Stimulated activated memory B cell treated with anti-CD40 and anti-IgM and Interleukin-4, amounts not matched to agents 10 μg/mL and 1 μg/mL and 100 μg/mL, for 72 hours (primary cell): ENCODE measurements around the gene HBG1.
"Not testable (repeated sequence)": the region's sequence is repeated elsewhere in the genome, so short reads cannot be mapped to it uniquely, and the experiment has no call there.

Source experiments
- ATAC-seq: fragments of 150-1000 bp; cut with Tn5 transposase; 2 replicates; pipeline ENCODE4 v1.10.0; 2021
- H3K27ac Mint-ChIP-seq: one replicate; pipeline ENCODE4 v1.8.0; 2022; ENCODE audit warnings: mild to moderate bottlenecking, mixed read lengths
- H3K27me3 Mint-ChIP-seq: one replicate; pipeline ENCODE4 v1.8.0; 2022; ENCODE audit warnings: mixed read lengths
- H3K36me3 Mint-ChIP-seq: one replicate; pipeline ENCODE4 v1.8.0; 2022; ENCODE audit warnings: mixed read lengths
- H3K4me1 Mint-ChIP-seq: one replicate; pipeline ENCODE4 v1.8.0; 2022; ENCODE audit warnings: mixed read lengths
- H3K4me3 Mint-ChIP-seq: one replicate; pipeline ENCODE4 v1.8.0; 2022; ENCODE audit warnings: mild to moderate bottlenecking, moderate library complexity, mixed read lengths
- H3K9me3 Mint-ChIP-seq: one replicate; pipeline ENCODE4 v1.8.0; 2022; ENCODE audit warnings: mixed read lengths

The HBG1 gene

DNA sequence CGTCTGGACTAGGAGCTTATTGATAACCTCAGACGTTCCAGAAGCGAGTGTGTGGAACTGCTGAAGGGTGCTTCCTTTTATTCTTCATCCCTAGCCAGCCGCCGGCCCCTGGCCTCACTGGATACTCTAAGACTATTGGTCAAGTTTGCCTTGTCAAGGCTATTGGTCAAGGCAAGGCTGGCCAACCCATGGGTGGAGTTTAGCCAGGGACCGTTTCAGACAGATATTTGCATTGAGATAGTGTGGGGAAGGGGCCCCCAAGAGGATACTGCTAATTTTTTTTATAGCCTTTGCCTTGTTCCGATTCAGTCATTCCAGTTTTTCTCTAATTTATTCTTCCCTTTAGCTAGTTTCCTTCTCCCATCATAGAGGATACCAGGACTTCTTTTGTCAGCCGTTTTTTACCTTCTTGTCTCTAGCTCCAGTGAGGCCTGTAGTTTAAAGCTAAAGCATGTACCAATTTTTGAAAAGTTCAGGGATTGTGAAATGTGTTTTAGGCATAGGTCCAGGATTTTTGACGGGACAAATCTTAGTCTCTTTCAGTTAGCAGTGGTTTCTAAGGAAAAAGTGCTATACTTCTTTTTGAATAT lies at the start of gene HBG1:
Gene HBG1 (minus strand): TSS at position 51 of the 590 bp plus-strand sequence. CDS start 53 bp downstream, outside the sequence.
- not testable (repeated sequence) for H3K36me3 Mint-ChIP-seq, H3K4me3 Mint-ChIP-seq, H3K27ac Mint-ChIP-seq, ATAC-seq, H3K9me3 Mint-ChIP-seq, H3K4me1 Mint-ChIP-seq
- peaks cover 16% of the 10 kb centered on the region for H3K27me3 Mint-ChIP-seq

DNA sequence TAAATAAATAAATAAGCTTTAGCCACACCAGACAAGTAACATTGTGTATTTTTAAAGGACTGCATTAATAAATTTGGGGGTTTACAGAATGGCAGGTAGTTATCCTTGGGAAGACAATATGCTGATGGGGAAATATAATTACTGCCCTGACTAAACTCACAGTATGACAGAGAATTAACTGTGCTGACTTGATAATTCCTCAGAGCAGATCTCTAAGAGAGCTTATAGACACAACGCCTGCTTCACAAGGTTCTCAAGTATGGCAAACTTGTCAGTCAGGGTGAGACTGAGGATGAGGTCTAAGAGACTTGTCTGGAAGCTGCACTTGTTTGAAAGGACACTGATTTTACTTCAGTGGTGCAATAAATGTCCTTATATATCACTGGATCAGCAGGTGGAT lies 48.8 kb upstream of the HBG1 start:
- no peak for ATAC-seq
- peaks cover 13% of the 10 kb centered on the region for H3K27me3 Mint-ChIP-seq
- H3K27ac Mint-ChIP-seq, result no peak overlapping the region
- H3K4me1 Mint-ChIP-seq, result no peaks in the 10 kb centered on the region
- no peaks in the 10 kb centered on the region for H3K9me3 Mint-ChIP-seq
- no peak overlapping the region for H3K4me3 Mint-ChIP-seq
- no peaks in the 10 kb centered on the region for H3K36me3 Mint-ChIP-seq

DNA sequence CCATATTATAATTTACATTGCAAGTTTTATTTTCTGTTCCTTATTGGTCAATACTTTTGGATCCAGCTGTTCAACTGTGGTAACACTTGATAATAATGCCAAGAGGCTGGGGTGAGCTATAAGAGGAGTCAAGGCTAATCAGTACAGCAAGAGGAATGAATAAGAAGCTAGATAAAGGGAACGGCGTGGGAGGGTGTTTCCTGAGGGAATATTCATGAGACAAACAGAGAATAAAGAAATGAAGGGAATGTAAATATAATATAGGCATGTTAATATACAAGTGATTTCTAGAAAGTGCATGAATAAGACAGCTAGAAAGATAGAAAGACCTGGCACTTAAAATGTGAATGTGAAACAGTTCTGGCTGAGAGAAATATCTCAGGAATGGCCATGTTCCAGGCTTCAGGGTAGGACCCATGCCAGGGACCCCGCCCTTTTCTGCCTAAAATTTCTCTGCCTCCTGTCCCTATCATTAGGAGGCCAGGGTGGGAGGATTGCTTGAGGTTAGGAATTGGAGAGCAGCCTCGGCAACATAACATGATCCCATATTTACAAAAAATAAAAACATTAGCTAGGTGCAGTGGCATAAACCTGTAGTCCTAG lies 48.2 kb upstream of the HBG1 start:
- H3K36me3 Mint-ChIP-seq, result no peaks in the 10 kb centered on the region
- no peak overlapping the region for H3K27ac Mint-ChIP-seq
- no peak for ATAC-seq
- H3K27me3 Mint-ChIP-seq, result peaks cover 13% of the 10 kb centered on the region
- no peak overlapping the region for H3K4me3 Mint-ChIP-seq
- peaks cover 3% of the 10 kb centered on the region for H3K9me3 Mint-ChIP-seq
- H3K4me1 Mint-ChIP-seq, result no peaks in the 10 kb centered on the region

DNA sequence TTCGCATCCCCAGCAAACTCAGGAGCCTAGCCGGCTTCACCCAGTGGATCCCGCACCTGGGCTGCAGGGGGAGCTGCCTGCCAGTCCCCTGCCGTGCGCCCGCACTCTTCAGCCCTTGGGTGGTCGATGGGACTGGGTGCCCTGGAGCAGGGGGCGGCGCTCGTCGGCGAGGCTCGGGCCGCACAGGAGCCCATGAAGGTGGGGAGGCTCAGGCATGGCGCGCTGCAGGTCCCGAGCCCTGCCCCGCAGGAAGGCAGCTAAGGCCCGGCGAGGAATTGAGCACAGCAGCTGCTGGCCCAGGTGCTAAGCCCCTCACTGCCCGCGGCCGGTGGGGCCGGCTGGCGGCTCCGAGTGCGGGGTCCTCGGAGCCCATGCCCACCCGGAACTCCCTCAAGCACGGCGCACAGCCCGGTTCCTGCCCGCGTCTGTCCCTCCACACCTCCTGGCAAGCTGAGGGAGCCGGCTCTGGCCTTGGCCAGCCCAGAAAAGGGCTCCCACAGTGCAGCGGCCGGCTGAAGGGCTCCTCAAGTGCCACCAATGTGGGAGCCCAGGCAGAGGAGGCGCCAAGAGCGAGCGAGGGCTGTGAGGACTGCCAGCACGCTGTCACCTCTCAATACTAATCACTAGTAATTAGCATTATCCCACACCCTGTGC lies 44.8 kb upstream of the HBG1 start:
- H3K27ac Mint-ChIP-seq, H3K4me1 Mint-ChIP-seq, ATAC-seq, H3K9me3 Mint-ChIP-seq, H3K4me3 Mint-ChIP-seq, H3K36me3 Mint-ChIP-seq: not testable (repeated sequence)
- peaks cover 13% of the 10 kb centered on the region for H3K27me3 Mint-ChIP-seq

DNA sequence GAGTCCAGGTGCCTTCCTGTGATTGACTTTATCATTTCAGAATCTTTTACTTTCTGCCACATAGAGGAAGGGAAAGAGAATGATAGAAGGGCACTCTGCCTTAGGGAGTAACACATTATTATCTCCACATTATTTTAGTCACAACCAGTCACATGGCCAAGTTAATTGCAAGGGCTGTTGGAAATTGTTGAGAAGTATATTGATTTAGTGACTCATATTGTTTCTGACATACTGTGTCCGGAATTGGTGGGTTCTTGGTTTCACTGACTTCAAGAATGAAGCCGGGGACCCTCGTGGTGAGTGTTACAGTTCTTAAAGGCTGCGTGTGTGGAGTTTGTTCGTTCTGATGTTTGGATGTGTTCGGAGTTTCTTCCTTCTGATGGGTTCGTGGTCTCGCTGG lies 43.4 kb upstream of the HBG1 start:
- Mint-ChIP-seq H3K27ac (no peak overlapping the region), H3K36me3 (no peaks in the 10 kb centered on the region), H3K9me3 (peaks cover 3% of the 10 kb centered on the region)

DNA sequence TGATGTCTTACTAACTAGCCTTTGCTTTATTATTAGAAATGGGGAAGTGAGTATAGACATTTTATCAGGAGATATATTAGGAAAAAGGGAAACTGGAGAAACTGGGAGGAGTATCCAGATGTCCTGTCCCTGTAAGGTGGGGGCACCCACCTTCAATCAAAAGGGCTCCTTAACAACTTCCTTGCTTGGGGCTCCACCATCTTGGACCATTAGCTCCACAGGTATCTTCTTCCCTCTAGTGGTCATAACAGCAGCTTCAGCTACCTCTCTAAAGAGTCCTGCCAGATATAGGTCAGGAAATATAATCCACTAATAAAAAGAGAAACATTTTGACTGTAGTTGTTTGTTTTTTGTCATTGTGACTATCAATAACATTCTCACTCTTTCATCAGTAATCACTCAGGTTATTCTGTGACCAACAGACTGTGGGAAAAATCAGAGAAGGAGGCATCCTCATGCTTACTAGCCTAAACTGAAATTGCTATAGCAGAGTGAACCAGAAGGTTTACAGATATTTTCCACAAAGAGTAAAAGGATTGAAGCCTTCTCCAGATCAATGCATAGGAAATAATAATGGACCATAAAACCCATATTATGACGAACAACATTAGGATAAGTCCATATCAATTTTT lies 41.7 kb upstream of the HBG1 start:
- no peaks in the 10 kb centered on the region for H3K27me3 Mint-ChIP-seq
- H3K27ac Mint-ChIP-seq, result no peak overlapping the region
- peaks cover 3% of the 10 kb centered on the region for H3K9me3 Mint-ChIP-seq
- H3K4me1 Mint-ChIP-seq, result no peaks in the 10 kb centered on the region
- no peaks in the 10 kb centered on the region for H3K36me3 Mint-ChIP-seq
- no peak overlapping the region for H3K4me3 Mint-ChIP-seq
- no peak for ATAC-seq

More for the DNA sequence above, 43.4 kb upstream of the HBG1 start:
- Mint-ChIP-seq H3K27me3 (peaks cover 12% of the 10 kb centered on the region), H3K4me3 (no peak overlapping the region), H3K4me1 (no peaks in the 10 kb centered on the region)
- ATAC-seq, result no peak

DNA sequence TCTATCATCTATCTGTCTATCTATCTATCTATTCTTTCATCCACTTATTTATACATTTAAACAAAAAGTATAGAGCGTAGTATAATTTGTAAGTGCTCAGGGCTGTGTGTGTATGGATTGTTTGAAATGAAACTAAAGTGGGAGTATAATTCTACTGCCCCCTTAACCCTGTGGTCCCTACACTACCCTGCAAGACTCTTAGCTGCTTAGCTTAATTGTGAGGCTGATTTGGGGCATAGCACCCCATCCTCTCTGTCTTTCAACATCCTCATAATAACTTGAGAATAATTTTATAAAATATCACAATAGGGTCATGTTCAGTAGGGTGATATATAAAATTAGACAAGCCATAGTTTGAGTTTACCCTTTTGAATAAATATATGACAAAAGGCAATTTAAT lies 40.4 kb upstream of the HBG1 start:
- ATAC-seq, result no peak
- no peaks in the 10 kb centered on the region for H3K4me1 Mint-ChIP-seq
- H3K36me3 Mint-ChIP-seq, result no peaks in the 10 kb centered on the region
- no peak overlapping the region for H3K4me3 Mint-ChIP-seq
- peaks cover 3% of the 10 kb centered on the region for H3K9me3 Mint-ChIP-seq
- no peaks in the 10 kb centered on the region for H3K27me3 Mint-ChIP-seq
- H3K27ac Mint-ChIP-seq, result no peak overlapping the region

DNA sequence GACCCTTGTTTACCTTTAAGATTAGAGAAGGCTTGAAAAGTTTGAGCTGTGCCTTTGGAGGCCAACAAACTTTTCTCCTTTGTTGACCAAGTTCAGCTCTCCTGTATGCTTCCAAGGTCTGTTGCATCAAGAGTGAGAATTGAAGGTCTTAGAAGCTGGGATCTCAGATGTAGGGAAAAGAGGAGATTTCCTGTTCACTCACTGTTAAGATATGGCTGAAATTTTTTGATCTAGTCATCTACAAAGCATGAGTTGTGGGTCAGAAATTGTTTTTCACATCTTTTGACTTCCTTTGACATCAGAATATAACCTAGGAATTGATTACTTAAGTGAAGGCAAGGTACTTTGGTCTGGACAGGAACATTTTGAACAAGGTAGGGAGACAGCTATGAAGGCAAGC lies 40.0 kb upstream of the HBG1 start:
- no peaks in the 10 kb centered on the region for H3K36me3 Mint-ChIP-seq
- no peaks in the 10 kb centered on the region for H3K27me3 Mint-ChIP-seq
- H3K27ac Mint-ChIP-seq, result no peak overlapping the region
- peaks cover 3% of the 10 kb centered on the region for H3K9me3 Mint-ChIP-seq
- H3K4me3 Mint-ChIP-seq, result no peak overlapping the region
- ATAC-seq, result no peak
- no peaks in the 10 kb centered on the region for H3K4me1 Mint-ChIP-seq

DNA sequence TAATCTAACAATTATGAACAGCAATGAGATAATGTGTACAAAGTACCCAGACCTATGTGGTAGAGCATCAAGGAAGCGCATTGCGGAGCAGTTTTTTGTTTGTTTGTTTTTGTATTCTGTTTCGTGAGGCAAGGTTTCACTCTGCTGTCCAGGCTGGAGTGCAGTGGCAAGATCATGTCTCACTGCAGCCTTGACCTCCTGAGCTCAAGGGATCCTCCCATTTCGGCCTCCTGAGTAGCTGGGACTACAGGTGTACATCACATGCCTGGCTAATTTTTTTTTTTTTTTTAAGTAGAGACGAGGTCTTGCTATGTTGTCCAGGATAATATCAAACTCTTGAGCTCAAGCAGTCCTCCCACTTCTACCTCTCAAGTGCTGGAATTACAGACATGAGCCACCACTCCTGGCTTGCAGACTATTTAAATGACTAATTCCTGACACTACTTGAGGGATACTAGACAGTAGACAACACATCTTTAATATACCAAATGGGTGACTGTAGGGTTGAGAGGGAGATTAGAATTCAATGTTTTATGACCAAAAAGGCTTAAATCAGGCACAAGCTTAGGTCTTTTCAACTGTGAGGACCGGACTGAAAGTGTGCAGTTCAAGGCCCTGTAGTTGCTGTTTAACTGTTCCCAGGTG lies 39.4 kb upstream of the HBG1 start:
- Mint-ChIP-seq H3K4me3 (no peak overlapping the region), H3K27me3 (no peaks in the 10 kb centered on the region), H3K27ac (no peak overlapping the region), H3K36me3 (no peaks in the 10 kb centered on the region), H3K9me3 (peaks cover 3% of the 10 kb centered on the region), H3K4me1 (no peaks in the 10 kb centered on the region)
- no peak for ATAC-seq

DNA sequence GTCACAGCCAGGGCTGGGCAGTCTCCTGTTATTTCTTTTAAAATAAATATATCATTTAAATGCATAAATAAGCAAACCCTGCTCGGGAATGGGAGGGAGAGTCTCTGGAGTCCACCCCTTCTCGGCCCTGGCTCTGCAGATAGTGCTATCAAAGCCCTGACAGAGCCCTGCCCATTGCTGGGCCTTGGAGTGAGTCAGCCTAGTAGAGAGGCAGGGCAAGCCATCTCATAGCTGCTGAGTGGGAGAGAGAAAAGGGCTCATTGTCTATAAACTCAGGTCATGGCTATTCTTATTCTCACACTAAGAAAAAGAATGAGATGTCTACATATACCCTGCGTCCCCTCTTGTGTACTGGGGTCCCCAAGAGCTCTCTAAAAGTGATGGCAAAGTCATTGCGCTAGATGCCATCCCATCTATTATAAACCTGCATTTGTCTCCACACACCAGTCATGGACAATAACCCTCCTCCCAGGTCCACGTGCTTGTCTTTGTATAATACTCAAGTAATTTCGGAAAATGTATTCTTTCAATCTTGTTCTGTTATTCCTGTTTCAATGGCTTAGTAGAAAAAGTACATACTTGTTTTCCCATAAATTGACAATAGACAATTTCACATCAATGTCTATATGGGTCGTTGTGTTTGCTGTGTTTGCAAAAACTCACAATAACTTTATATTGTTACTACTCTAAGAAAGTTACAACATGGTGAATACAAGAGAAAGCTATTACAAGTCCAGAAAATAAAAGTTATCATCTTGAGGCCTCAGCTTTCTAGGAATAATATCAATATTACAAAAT lies 38.6 kb upstream of the HBG1 start:
- Mint-ChIP-seq H3K36me3 (no peaks in the 10 kb centered on the region), H3K4me3 (no peak overlapping the region), H3K27me3 (no peaks in the 10 kb centered on the region), H3K9me3 (peaks cover 3% of the 10 kb centered on the region), H3K27ac (no peak overlapping the region), H3K4me1 (no peaks in the 10 kb centered on the region)
- no peak for ATAC-seq

DNA sequence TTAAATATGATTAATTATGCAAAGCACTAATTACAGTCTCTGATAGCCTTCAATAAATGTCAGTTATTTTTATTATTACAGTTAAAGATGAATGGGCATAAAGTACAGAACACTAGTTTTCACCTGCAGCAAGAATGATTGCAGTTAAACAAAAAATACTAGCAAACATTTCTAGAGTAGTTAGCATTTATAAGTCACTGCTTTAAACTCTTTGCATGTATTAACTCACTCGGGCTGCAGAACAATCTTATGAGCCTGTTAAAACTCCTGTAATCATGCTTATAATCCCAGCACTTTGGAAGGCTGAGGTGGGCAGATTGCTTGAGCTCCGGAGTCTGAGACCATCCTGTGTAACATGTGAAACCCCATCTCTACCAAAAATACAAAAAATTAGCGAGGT lies 37.2 kb upstream of the HBG1 start:
- H3K9me3 Mint-ChIP-seq, result no peaks in the 10 kb centered on the region
- no peaks in the 10 kb centered on the region for H3K4me1 Mint-ChIP-seq
- no peak overlapping the region for H3K27ac Mint-ChIP-seq
- ATAC-seq, result no peak
- no peaks in the 10 kb centered on the region for H3K27me3 Mint-ChIP-seq
- H3K36me3 Mint-ChIP-seq, result no peaks in the 10 kb centered on the region
- H3K4me3 Mint-ChIP-seq, result no peak overlapping the region

DNA sequence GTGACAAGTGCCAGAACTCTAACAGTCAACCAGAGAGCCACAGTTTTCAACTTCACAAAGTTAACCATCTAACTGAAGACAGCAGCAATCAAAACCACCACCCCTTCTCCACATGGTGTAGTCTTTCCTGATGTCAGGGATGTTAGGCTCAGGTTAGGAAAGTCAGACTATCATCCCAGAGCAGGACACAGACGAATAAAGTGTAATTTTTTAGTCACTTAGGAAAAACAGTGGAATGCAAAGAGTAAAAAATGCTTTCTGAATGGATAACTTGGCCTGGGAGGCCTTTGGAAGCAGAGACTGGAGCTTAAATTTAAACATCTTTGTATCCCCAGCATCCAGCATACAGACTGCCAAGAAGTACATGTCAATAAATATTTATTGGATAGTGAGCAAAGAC lies 36.7 kb upstream of the HBG1 start:
- Mint-ChIP-seq H3K27me3 (no peaks in the 10 kb centered on the region), H3K4me3 (no peak overlapping the region), H3K36me3 (no peaks in the 10 kb centered on the region), H3K9me3 (no peaks in the 10 kb centered on the region), H3K27ac (no peak overlapping the region), H3K4me1 (no peaks in the 10 kb centered on the region)
- ATAC-seq, result no peak

DNA sequence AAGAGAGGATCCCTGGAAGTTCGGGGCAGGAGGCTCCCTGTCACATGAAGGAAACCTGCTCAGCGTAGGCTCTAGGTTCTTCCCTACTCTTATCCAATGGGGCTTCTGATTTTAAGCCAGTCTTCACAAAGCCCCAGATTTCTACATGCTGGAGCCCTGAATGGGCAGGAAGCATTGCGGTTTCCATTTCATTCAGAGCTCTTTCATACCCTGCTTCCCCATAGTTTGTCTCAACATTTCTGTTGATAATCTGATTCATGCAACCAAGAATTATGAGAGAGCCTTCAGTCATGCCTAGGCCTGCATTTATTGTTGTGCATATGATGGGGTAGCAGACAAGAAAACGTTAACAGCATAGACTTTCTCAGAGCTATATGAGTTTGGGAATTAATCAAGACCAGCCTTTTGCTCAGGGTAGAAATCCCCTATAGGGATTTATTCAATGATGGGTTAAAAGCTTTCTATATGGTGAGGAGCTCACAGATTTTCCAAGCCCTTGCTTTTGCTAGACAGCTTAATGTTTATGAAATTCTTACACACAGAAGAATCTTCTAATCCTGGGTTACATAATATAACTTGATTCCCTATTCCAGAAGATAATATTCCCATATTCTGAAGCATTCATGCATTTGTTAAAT lies 36.2 kb upstream of the HBG1 start:
- Mint-ChIP-seq H3K36me3 (no peaks in the 10 kb centered on the region), H3K4me1 (no peaks in the 10 kb centered on the region), H3K9me3 (no peaks in the 10 kb centered on the region), H3K27me3 (no peaks in the 10 kb centered on the region), H3K27ac (no peak overlapping the region), H3K4me3 (no peak overlapping the region)
- no peak for ATAC-seq

DNA sequence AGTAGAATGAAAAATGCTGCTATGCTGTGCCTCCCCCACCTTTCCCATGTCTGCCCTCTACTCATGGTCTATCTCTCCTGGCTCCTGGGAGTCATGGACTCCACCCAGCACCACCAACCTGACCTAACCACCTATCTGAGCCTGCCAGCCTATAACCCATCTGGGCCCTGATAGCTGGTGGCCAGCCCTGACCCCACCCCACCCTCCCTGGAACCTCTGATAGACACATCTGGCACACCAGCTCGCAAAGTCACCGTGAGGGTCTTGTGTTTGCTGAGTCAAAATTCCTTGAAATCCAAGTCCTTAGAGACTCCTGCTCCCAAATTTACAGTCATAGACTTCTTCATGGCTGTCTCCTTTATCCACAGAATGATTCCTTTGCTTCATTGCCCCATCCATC lies 35.0 kb upstream of the HBG1 start:
- ATAC-seq, result no peak
- H3K27ac Mint-ChIP-seq, result no peak overlapping the region
- H3K9me3 Mint-ChIP-seq, result no peaks in the 10 kb centered on the region
- H3K27me3 Mint-ChIP-seq, result no peaks in the 10 kb centered on the region
- no peak overlapping the region for H3K4me3 Mint-ChIP-seq
- H3K36me3 Mint-ChIP-seq, result no peaks in the 10 kb centered on the region
- H3K4me1 Mint-ChIP-seq, result no peaks in the 10 kb centered on the region
